Heart left ventricle (tissue), 13 donors: Measurements from ENCODE around the gene ANKRD45.

Source experiments
- CTCF ChIP-seq, 12 donors: fragments of 200-600 bp; sonication (generic) in 4 of 12; IDR thresholded peaks; one replicate each; pipeline versions ENCODE4 v1.5.0 to v1.8.0; 2018 to 2022; ENCODE audit warnings: antibody characterized with exemption in 12 of 12, mild to moderate bottlenecking in 5 of 12
- POLR2A ChIP-seq, 2 donors: fragments of 450-650 bp; IDR thresholded peaks; one replicate each; pipeline ENCODE4 v1.6.1; 2017; ENCODE audit warnings: antibody characterized with exemption in 2 of 2, mild to moderate bottlenecking in 2 of 2, moderate library complexity in 2 of 2
- donor health status: ischemic (EF 13 %, LVEDD 7.1; RV severe dilation, severe dysfunction).
- donor health status: DM: no; HTN: yes; CAD: no.
- donor health status: DM: no; HTN: no; CAD: no.
- donor health status: ischemic (EF 25% LVEDD 6.9; RV normal size, moderate dysfunction).
- donor health status: ischemic (EF 25% LVEDD 5.7; RV mildly dilated, moderate dysfunction).
- donor health status: ischemic (EF 35%, LVEDD 5.7; RV mildly dilated, moderate dysfunction).
- donor health status: nonischemic (EF 11% LVEDD 7.7; RV severe dilation, severe dysfunction).
- donor health status: DM: yes; HTN: yes; CAD: no.
- donor health status: PGD.
- donor health status: ischemic (EF 29% LVEDD 5.4; RV normal size, mild dysfunction).
- donor health status: nonischemic (EF 23%, LVEDD 6.1; RV moderate dilation, normal function).

- TF ChIP-seq CTCF (IDR thresholded peaks at IDR 0.05) (no peak), POLR2A (IDR thresholded peaks at IDR 0.05) (no peak)
These were observed 73.4 kb downstream of the ANKRD45 start for GRCh38 chr1:173596097-173596825.
